K562 (cell line): Measurements from ENCODE around the gene WWOX. TPM values are rescaled to one million over a fixed set of nuclear protein-coding genes. Genes with fewer than 3 reads are reported as not detected.

ENCODE experiments used
- ATAC-seq: fragments of 200-7000 bp; cut with Tn5 transposase; 3 replicates; pipeline ENCODE4 v1.9.1; 2020; ENCODE audit warnings: moderate library complexity
- BruUV-seq: library from RNA; stranded (reverse); fragments of 400-500 nt; replicated peaks from 2 replicates; lab custom pipeline; 2021; lab: Mats Ljungman, UMichigan
- CTCF ChIA-PET: fragments of 300-600 bp; formaldehyde crosslinking; extraction: SDS; loops from one replicate; lab custom pipeline; 2021; ENCODE audit warnings: low intra/inter-chr PET ratio; lab: Yijun Ruan, JAX
- POLR2A ChIA-PET: fragments of 300-600, 350-650 bp; sonication (Branson Sonifier 250); formaldehyde crosslinking; extraction: SDS; loops from one replicate; lab custom pipeline; 2021; ENCODE audit warnings: antibody characterized with exemption, inconsistent platforms; lab: Yijun Ruan, JAX
- DNase-seq, 4 experiments: peaks; one replicate each; pipeline versions ENCODE4 v3.0.0 to v3.0.0-alpha.2; 2011 to 2018; ENCODE audit warnings: low spot score in 3 of 4, mixed read lengths in 3 of 4; ENCODE audit errors: extremely low read depth in 1 of 4
- FAIRE-seq: peaks from 2 replicates; lab custom pipeline; 2011; peaks lifted over from hg19 to GRCh38; lab: Jason Lieb, UNC
- H2AFZ ChIP-seq: 2 replicates; pipeline ENCODE4 v1.6.0; 2011; ENCODE audit warnings: low read depth, low read length, control low read depth, inconsistent platforms
- H3K27ac ChIP-seq: fragments of 200-600 bp; 3 replicates; pipeline ENCODE4 v1.8.0; 2011; ENCODE audit warnings: low read depth, mild to moderate bottlenecking, control low read depth, inconsistent platforms, low read length, moderate library complexity, mixed read lengths; ENCODE audit errors: extremely low read depth
- H3K27me3 ChIP-seq, 2 experiments: fragments of 300-600 bp in 1 of 2; 2 replicates in 1 of 2; 3 replicates in 1 of 2; pipeline versions ENCODE4 v1.6.0 to v1.8.0; 2011; ENCODE audit warnings: inconsistent platforms in 2 of 2, low read length in 2 of 2, mild to moderate bottlenecking in 1 of 2, mixed read lengths in 1 of 2, moderate library complexity in 1 of 2; ENCODE audit not compliant: control insufficient read depth in 2 of 2, insufficient read depth in 2 of 2
- H3K36me3 ChIP-seq: fragments of 300-600 bp; 3 replicates; pipeline ENCODE4 v1.8.0; 2011; ENCODE audit warnings: mild to moderate bottlenecking, low read length, inconsistent platforms; ENCODE audit not compliant: control insufficient read depth, insufficient read depth
- H3K4me1 ChIP-seq, 2 experiments: fragments of 200-600 bp in 1 of 2; replicated peaks in 1 of 2; 2 replicates in 1 of 2; 3 replicates in 1 of 2; pipeline versions ENCODE4 v1.5.1 to v1.8.0; 2011; ENCODE audit warnings: inconsistent platforms in 2 of 2, low read length in 2 of 2, mild to moderate bottlenecking in 1 of 2, mixed read lengths in 1 of 2, moderate library complexity in 1 of 2; ENCODE audit not compliant: control insufficient read depth in 2 of 2, insufficient read depth in 2 of 2
- H3K4me2 ChIP-seq: 2 replicates; pipeline ENCODE4 v1.6.1; 2011; ENCODE audit warnings: low read length, control low read depth, inconsistent platforms, mixed read lengths; ENCODE audit not compliant: insufficient read depth
- H3K4me3 ChIP-seq: fragments of 200-600 bp; sonication (generic), shearing (Covaris generic); 2 replicates; pipeline ENCODE4 v1.5.1; 2016; ENCODE audit warnings: control low read depth, inconsistent platforms
- H3K79me2 ChIP-seq: fragments of 200-600 bp; 3 replicates; pipeline ENCODE4 v1.8.0; 2011; ENCODE audit warnings: low read length, inconsistent platforms; ENCODE audit not compliant: control insufficient read depth, insufficient read depth
- H3K9ac ChIP-seq, 2 experiments: 2 replicates each; pipeline versions ENCODE4 v1.6.0 to v1.6.1; 2011; ENCODE audit warnings: low read depth in 2 of 2, low read length in 2 of 2, control low read depth in 1 of 2, inconsistent platforms in 1 of 2, mild to moderate bottlenecking in 1 of 2, mixed read lengths in 1 of 2; ENCODE audit not compliant: insufficient read depth in 1 of 2
- H3K9me1 ChIP-seq: one replicate; pipeline ENCODE4 v1.6.0; 2011; ENCODE audit warnings: inconsistent platforms, mild to moderate bottlenecking, low read length, moderate library complexity; ENCODE audit not compliant: control insufficient read depth, insufficient read depth
- H3K9me3 ChIP-seq: replicated peaks from 2 replicates; pipeline ENCODE4 v1.5.1; 2011; ENCODE audit warnings: low read depth, low read length, inconsistent platforms; ENCODE audit not compliant: control insufficient read depth, insufficient read depth
- H4K20me1 ChIP-seq: replicated peaks from 2 replicates; pipeline ENCODE4 v1.6.1; 2011; ENCODE audit warnings: low read length, inconsistent platforms, mixed read lengths; ENCODE audit not compliant: control insufficient read depth, insufficient read depth
- ARID3A ChIP-seq: IDR thresholded peaks from 2 replicates; pipeline ENCODE4 v1.6.1; 2012; ENCODE audit warnings: low read depth, low read length, improper control_type of control experiment, borderline replicate concordance
- ATF3 ChIP-seq, 2 experiments: fragments of 450-650 bp in 1 of 2; sonication (generic) in 1 of 2; formaldehyde crosslinking in 1 of 2; IDR thresholded peaks in 1 of 2; conservative IDR thresholded peaks in 1 of 2; 2 replicates each; pipeline versions ENCODE4 v1.6.1 to v1.8.1; 2016 to 2023; ENCODE audit warnings: mild to moderate bottlenecking in 2 of 2, moderate library complexity in 2 of 2, inconsistent platforms in 1 of 2, missing genetic modification reagents in 1 of 2
- BCOR ChIP-seq: fragments of 450-650 bp; IDR thresholded peaks from 2 replicates; pipeline ENCODE4 v1.6.1; 2016
- E2F5 ChIP-seq: sonication (generic); formaldehyde crosslinking; IDR thresholded peaks from 2 replicates; pipeline ENCODE4 v1.8.0; 2022; ENCODE audit warnings: mild to moderate bottlenecking, missing genetic modification reagents
- HDAC3 ChIP-seq: fragments of 450-650 bp; IDR thresholded peaks from 2 replicates; pipeline ENCODE4 v1.6.1; 2018; ENCODE audit warnings: borderline replicate concordance, mild to moderate bottlenecking, moderate library complexity; ENCODE audit not compliant: partially characterized antibody
- HLTF ChIP-seq: fragments of 450-650 bp; IDR thresholded peaks from 2 replicates; pipeline ENCODE4 v1.6.1; 2016
- HNRNPH1 ChIP-seq: fragments of 200-400 bp; formaldehyde crosslinking; optimal IDR thresholded peaks from 2 replicates; pipeline ENCODE3; 2017; ENCODE audit warnings: low read depth, mild to moderate bottlenecking, low read length, moderate library complexity
- ID3 ChIP-seq, 2 experiments: fragments of 250-450 bp in 1 of 2; fragments of 450-650 bp in 1 of 2; sonication (Bioruptor Pico) in 1 of 2; IDR thresholded peaks; 2 replicates each; pipeline versions ENCODE4 v1.6.1 to v1.8.0; 2016 to 2021; ENCODE audit warnings: mild to moderate bottlenecking in 2 of 2, moderate library complexity in 2 of 2, missing compliant biosample characterization in 1 of 2, missing genetic modification characterization in 1 of 2
- RBFOX2 ChIP-seq: fragments of 200-400 bp; formaldehyde crosslinking; IDR thresholded peaks from 2 replicates; pipeline ENCODE4 v1.6.1; 2017; ENCODE audit warnings: low read depth, mild to moderate bottlenecking, low read length, moderate library complexity
- RBM39 ChIP-seq: fragments of 200-400 bp; formaldehyde crosslinking; optimal IDR thresholded peaks from 2 replicates; pipeline ENCODE3; 2018; ENCODE audit warnings: low read depth, low read length
- SMARCC2 ChIP-seq: fragments of 450-650 bp; IDR thresholded peaks from 2 replicates; pipeline ENCODE4 v1.6.1; 2017; ENCODE audit warnings: antibody characterized with exemption, moderate library complexity, mild to moderate bottlenecking, low read depth
- TAL1 ChIP-seq: fragments of 450-650 bp; IDR thresholded peaks from 2 replicates; pipeline ENCODE4 v1.6.1; 2016; ENCODE audit warnings: mild to moderate bottlenecking
- ZBTB26 ChIP-seq: fragments of 450-650 bp; formaldehyde crosslinking; IDR thresholded peaks from 2 replicates; pipeline ENCODE4 v1.4.0; 2022; ENCODE audit warnings: missing genetic modification characterization
- ZBTB5 ChIP-seq: fragments of 450-650 bp; IDR thresholded peaks from 2 replicates; pipeline ENCODE4 v1.6.1; 2017; ENCODE audit warnings: antibody characterized with exemption
- ZNF41 ChIP-seq: fragments of 250-450 bp; sonication (Bioruptor Pico); conservative IDR thresholded peaks from 2 replicates; pipeline ENCODE4 v1.4.0; 2020; ENCODE audit warnings: mild to moderate bottlenecking
- ZNF57 ChIP-seq: fragments of 450-650 bp; formaldehyde crosslinking; IDR thresholded peaks from 2 replicates; pipeline ENCODE4 v1.4.0; 2020; ENCODE audit warnings: mild to moderate bottlenecking, moderate library complexity
- WGBS: fragments of 100-300 bp; shearing (Covaris generic); methylation state at CpG from one replicate; pipeline ENCODE4 v1.1.6; 2016; ENCODE audit warnings: low coverage, mixed read lengths; ENCODE audit not compliant: insufficient coverage; ENCODE audit errors: missing lambda C conversion rate; 5-methylcytosine and 5-hydroxymethylcytosine counted together
- in situ Hi-C: fragments of 300-500 bp; cut with MboI; formaldehyde crosslinking; loops from 4 replicates; pipeline ENCODE4 v1.15.0; 2018; ENCODE audit warnings: inconsistent platforms, mixed read lengths
- intact Hi-C: fragments of 100-400 bp; cut with micrococcal nuclease; formaldehyde crosslinking; loops from 2 replicates; pipeline ENCODE4 v1.14.2; 2022
- polyA plus RNA-seq, 8 experiments: library from polyadenylated mRNA; depleted of rRNA in 4 of 8; stranded (reverse) in 5 of 8; unstranded in 3 of 8; fragments of >200 nt; fragmentation: Nextera tagmentation in 2 of 8; fragmentation: Illumina TruSeq in 1 of 8; extraction: Ambion mirVana in 2 of 8; extraction: Trizol in 1 of 8; gene quantifications; 2 replicates each; pipeline versions ENCODE4 v1.2.1 to v1.2.3, GENCODE V29; 2011 to 2014; ENCODE audit warnings: inconsistent platforms in 1 of 8, missing spikeins in 1 of 8
- total RNA-seq, 7 experiments: library from RNA; depleted of rRNA in 6 of 7; stranded (reverse); fragments of >200 nt in 6 of 7; fragmentation: Illumina TruSeq in 2 of 7; extraction: Trizol in 2 of 7; gene quantifications; 2 replicates each; pipeline versions ENCODE4 v1.2.1 to v1.2.3, GENCODE V29; 2011 to 2021; ENCODE audit warnings: low replicate concordance in 1 of 7

WWOX gene
- total and polyA plus RNA-seq, 9 of the 15 experiments (the other 6 are each of a cell fraction or from before 2014, with no cell fraction given): 1.6 to 22.7 (median 8.1) TPM

GRCh38 chr16:78667675-78668074, 568.2 kb downstream of the WWOX start:
- H2AFZ ChIP-seq: no peak overlapping the region
- intact Hi-C loops (no loop called here), in situ Hi-C loops (no loop called here)
- ATAC-seq (no peak), FAIRE-seq (no peak), DNase-seq (no peak)
- no peaks in the 10 kb centered on the region for H3K9me3 ChIP-seq
- H4K20me1 ChIP-seq: no peaks in the 10 kb centered on the region
- no peaks in the 10 kb centered on the region for H3K36me3 ChIP-seq
- H3K9me1 ChIP-seq: no peaks in the 10 kb centered on the region
- TF ChIP-seq ZNF41: no peak
- TF ChIP-seq TAL1: no peak
- no peak for TF ChIP-seq ATF3 (IDR thresholded peaks at IDR 0.05)
- TF ChIP-seq ATF3 (CRISPR knock-in tag; conservative IDR thresholded peaks at IDR 0.05): no peak
- TF ChIP-seq ZBTB5: no peak
- no peak for TF ChIP-seq SMARCC2
- TF ChIP-seq ARID3A: no peak
- TF ChIP-seq ZBTB26 (CRISPR knock-in tag): no peak
- TF ChIP-seq BCOR: no peak
- TF ChIP-seq HLTF: no peak
- TF ChIP-seq RBM39: no peak
- TF ChIP-seq E2F5 (CRISPR knock-in tag): no peak
- no peak for TF ChIP-seq HNRNPH1
- TF ChIP-seq ID3 (CRISPR knock-in tag; IDR thresholded peaks at IDR 0.05): no peak
- TF ChIP-seq ID3 (tag; IDR thresholded peaks at IDR 0.05): no peak
- no peak for TF ChIP-seq HDAC3
- TF ChIP-seq ZNF57: no peak
- no peak for TF ChIP-seq RBFOX2
- ChIA-PET CTCF (no interaction called here), POLR2A (no interaction called here)
- H3K79me2 ChIP-seq: no peaks in the 10 kb centered on the region
- no TSS peak for BruUV-seq
- peaks cover 12 to 29% of the 10 kb centered on the region in 2 experiments for H3K27me3 ChIP-seq
- WGBS: 14% methylated on average over 5 of the region's 5 CpGs
- H3K4me1 ChIP-seq: no peaks in the 10 kb centered on the region
- no peak overlapping the region for H3K9ac ChIP-seq
- H3K4me3 ChIP-seq: no peak overlapping the region
- no peak overlapping the region for H3K4me2 ChIP-seq
- no peak overlapping the region for H3K27ac ChIP-seq
